HepG2 (cell line): Measurements from ENCODE around the gene NAV2. TPM values are rescaled to one million over a fixed set of nuclear protein-coding genes. Genes with fewer than 3 reads are reported as not detected.

Experiments used
- EED ChIP-seq: sonication (generic); formaldehyde crosslinking; IDR thresholded peaks from 2 replicates; pipeline ENCODE4 v1.5.0; 2020; ENCODE audit warnings: mild to moderate bottlenecking, missing genetic modification reagents
- ESRRA ChIP-seq: sonication (generic); formaldehyde crosslinking; IDR thresholded peaks from 2 replicates; pipeline ENCODE4 v1.5.1; 2020; ENCODE audit warnings: mild to moderate bottlenecking, low read depth, missing genetic modification reagents
- HCFC1 ChIP-seq: fragments of 150-350 bp; IDR thresholded peaks from 2 replicates; pipeline ENCODE4 v1.6.1; 2014; ENCODE audit warnings: low read depth, low read length
- KMT2B ChIP-seq: IDR thresholded peaks from 2 replicates; pipeline ENCODE4 v1.6.1; 2016; ENCODE audit warnings: missing genetic modification reagents, missing compliant biosample characterization
- NR1H2 ChIP-seq: sonication (generic); formaldehyde crosslinking; IDR thresholded peaks from 2 replicates; pipeline ENCODE4 v1.8.1; 2022; ENCODE audit warnings: low read depth, missing genetic modification reagents, borderline replicate concordance
- REXO4 ChIP-seq: sonication (generic); formaldehyde crosslinking; IDR thresholded peaks from 2 replicates; pipeline ENCODE4 v1.8.0; 2022; ENCODE audit warnings: missing genetic modification reagents, mild to moderate bottlenecking, borderline replicate concordance
- RXRA ChIP-seq: sonication (generic); formaldehyde crosslinking; IDR thresholded peaks from 2 replicates; pipeline ENCODE4 v1.5.1; 2020; ENCODE audit warnings: missing genetic modification reagents
- SMAD9 ChIP-seq: sonication (generic); formaldehyde crosslinking; IDR thresholded peaks from 2 replicates; pipeline ENCODE4 v1.5.1; 2020; ENCODE audit warnings: mild to moderate bottlenecking, missing genetic modification reagents
- SMC3 ChIP-seq: IDR thresholded peaks from 2 replicates; pipeline ENCODE4 v1.6.1; 2011; ENCODE audit warnings: low read length, improper control_type of control experiment
- SOX6 ChIP-seq, 2 experiments: fragments of 450-650 bp in 1 of 2; sonication (generic) in 1 of 2; formaldehyde crosslinking in 1 of 2; IDR thresholded peaks; 2 replicates each; pipeline versions ENCODE4 v1.4.0 to v1.6.1; 2017 to 2020; ENCODE audit warnings: antibody characterized with exemption in 1 of 2, mild to moderate bottlenecking in 1 of 2, missing genetic modification reagents in 1 of 2
- TAF15 ChIP-seq: fragments of 200-400 bp; formaldehyde crosslinking; IDR thresholded peaks from one replicate; pipeline ENCODE4 v1.6.1; 2018; ENCODE audit warnings: mild to moderate bottlenecking, low read depth, low read length; ENCODE audit not compliant: poor library complexity, severe bottlenecking
- TBX2 ChIP-seq: sonication (generic); formaldehyde crosslinking; IDR thresholded peaks from 2 replicates; pipeline ENCODE4 v1.5.0; 2020; ENCODE audit warnings: missing genetic modification reagents, mild to moderate bottlenecking, borderline replicate concordance
- ZBTB21 ChIP-seq: sonication (generic); formaldehyde crosslinking; IDR thresholded peaks from 2 replicates; pipeline ENCODE4 v1.4.0; 2020; ENCODE audit warnings: missing genetic modification reagents
- ZBTB7A ChIP-seq: sonication (generic); formaldehyde crosslinking; IDR thresholded peaks from 2 replicates; pipeline ENCODE4 v1.8.0; 2022; ENCODE audit warnings: mild to moderate bottlenecking, missing genetic modification reagents
- ZKSCAN8 ChIP-seq: IDR thresholded peaks from 2 replicates; pipeline ENCODE4 v1.6.1; 2016; ENCODE audit warnings: borderline replicate concordance, missing genetic modification reagents, missing compliant biosample characterization
- ZNF24 ChIP-seq: fragments of 450-650 bp; IDR thresholded peaks from 2 replicates; pipeline ENCODE4 v1.6.1; 2017; ENCODE audit warnings: antibody characterized with exemption, mild to moderate bottlenecking
- ZNF3 ChIP-seq: IDR thresholded peaks from 2 replicates; pipeline ENCODE4 v1.7.0; 2017; ENCODE audit warnings: inconsistent platforms
- ZNF326 ChIP-seq: sonication (generic); formaldehyde crosslinking; IDR thresholded peaks from 2 replicates; pipeline ENCODE4 v1.4.0; 2020; ENCODE audit warnings: missing genetic modification reagents, borderline replicate concordance
- ZNF496 ChIP-seq: sonication (generic); formaldehyde crosslinking; IDR thresholded peaks from 2 replicates; pipeline ENCODE4 v1.8.1; 2023; ENCODE audit warnings: mild to moderate bottlenecking, moderate library complexity, missing genetic modification reagents; ENCODE audit not compliant: insufficient replicate concordance
- ZNF629 ChIP-seq: sonication (generic); formaldehyde crosslinking; conservative IDR thresholded peaks from 2 replicates; pipeline ENCODE4 v1.5.0; 2020; ENCODE audit warnings: missing genetic modification reagents
- ZNF720 ChIP-seq: sonication (generic); formaldehyde crosslinking; IDR thresholded peaks from 2 replicates; pipeline ENCODE4 v1.4.0; 2020; ENCODE audit warnings: missing genetic modification reagents
- ZNF773 ChIP-seq: sonication (generic); formaldehyde crosslinking; IDR thresholded peaks from 2 replicates; pipeline ENCODE4 v1.4.0; 2020; ENCODE audit warnings: missing genetic modification reagents, borderline replicate concordance
- polyA plus RNA-seq, 8 experiments: library from polyadenylated mRNA; depleted of rRNA in 3 of 8; stranded (reverse) in 7 of 8; unstranded in 1 of 8; fragments of >200 nt; fragmentation: Illumina TruSeq in 4 of 8; extraction: Trizol in 4 of 8; gene quantifications; 2 replicates each; pipeline versions ENCODE4 v1.2.1 to v1.2.3, GENCODE V29; 2011 to 2016; ENCODE audit warnings: low read depth in 4 of 8, missing spikeins in 1 of 8, mixed read lengths in 1 of 8; ENCODE audit not compliant: insufficient read depth in 1 of 8
- total RNA-seq, 5 experiments: library from RNA; depleted of rRNA; stranded (reverse); fragments of >200 nt; fragmentation: Illumina TruSeq; extraction: Trizol; gene quantifications; 2 replicates each; pipeline ENCODE4 v1.2.3, GENCODE V29; 2016; ENCODE audit warnings: low read depth in 1 of 5
- TF ChIP-seq, protein P1 (sequence below): sonication (generic); formaldehyde crosslinking; IDR thresholded peaks from 2 replicates; pipeline ENCODE4 v1.5.1; 2020; ENCODE audit warnings: mild to moderate bottlenecking, missing genetic modification reagents
- TF ChIP-seq, protein P2 (sequence below): IDR thresholded peaks from 2 replicates; pipeline ENCODE4 v1.6.1; 2016; ENCODE audit warnings: low read depth, borderline replicate concordance
- TF ChIP-seq, protein P3 (sequence below): sonication (generic); formaldehyde crosslinking; IDR thresholded peaks from 2 replicates; pipeline ENCODE4 v1.9.0; 2021; ENCODE audit warnings: missing genetic modification reagents, borderline replicate concordance

NAV2 gene
- total and polyA plus RNA-seq, 2 of the 13 experiments (the other 11 are each of a cell fraction or from before 2014, with no cell fraction given), result 9.3 to 34.6 TPM

- TF ChIP-seq SOX6 (IDR thresholded peaks at IDR 0.05), result no peak
- TF ChIP-seq SOX6 (CRISPR knock-in tag; IDR thresholded peaks at IDR 0.05), result peak; percentile 73
- no peak for TF ChIP-seq KMT2B (CRISPR knock-in tag)
- no peak for TF ChIP-seq ZNF773 (CRISPR knock-in tag)
- no peak for TF ChIP-seq REXO4 (CRISPR knock-in tag)
- no peak for TF ChIP-seq ZNF629 (CRISPR knock-in tag)
- TF ChIP-seq HCFC1, result no peak
- TF ChIP-seq, protein P1, sequence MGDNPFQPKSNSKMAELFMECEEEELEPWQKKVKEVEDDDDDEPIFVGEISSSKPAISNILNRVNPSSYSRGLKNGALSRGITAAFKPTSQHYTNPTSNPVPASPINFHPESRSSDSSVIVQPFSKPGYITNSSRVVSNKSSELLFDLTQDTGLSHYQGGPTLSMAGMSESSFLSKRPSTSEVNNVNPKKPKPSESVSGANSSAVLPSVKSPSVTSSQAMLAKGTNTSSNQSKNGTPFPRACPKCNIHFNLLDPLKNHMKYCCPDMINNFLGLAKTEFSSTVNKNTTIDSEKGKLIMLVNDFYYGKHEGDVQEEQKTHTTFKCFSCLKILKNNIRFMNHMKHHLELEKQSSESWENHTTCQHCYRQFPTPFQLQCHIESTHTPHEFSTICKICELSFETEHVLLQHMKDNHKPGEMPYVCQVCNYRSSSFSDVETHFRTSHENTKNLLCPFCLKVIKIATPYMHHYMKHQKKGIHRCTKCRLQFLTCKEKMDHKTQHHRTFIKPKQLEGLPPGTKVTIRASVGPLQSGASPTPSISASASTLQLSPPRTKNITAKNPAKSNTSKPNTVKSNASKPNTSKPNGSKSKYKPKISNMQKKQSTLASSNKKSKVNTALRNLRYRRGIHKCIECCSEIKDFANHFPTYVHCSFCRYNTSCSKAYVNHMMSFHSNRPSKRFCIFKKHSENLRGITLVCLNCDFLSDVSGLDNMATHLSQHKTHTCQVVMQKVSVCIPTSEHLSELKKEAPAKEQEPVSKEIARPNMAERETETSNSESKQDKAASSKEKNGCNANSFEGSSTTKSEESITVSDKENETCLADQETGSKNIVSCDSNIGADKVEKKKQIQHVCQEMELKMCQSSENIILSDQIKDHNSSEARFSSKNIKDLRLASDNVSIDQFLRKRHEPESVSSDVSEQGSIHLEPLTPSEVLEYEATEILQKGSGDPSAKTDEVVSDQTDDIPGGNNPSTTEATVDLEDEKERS, result no peak
- TF ChIP-seq RXRA (CRISPR knock-in tag), result no peak; the same call in 1 of the 2 replicates
- no peak for TF ChIP-seq ZNF720 (CRISPR knock-in tag)
- TF ChIP-seq TBX2 (CRISPR knock-in tag), result no peak; the same call in 1 of the 2 replicates
- no peak for TF ChIP-seq NR1H2 (CRISPR knock-in tag)
- TF ChIP-seq ZBTB21 (CRISPR knock-in tag), result no peak
- TF ChIP-seq ZNF496 (CRISPR knock-in tag), result no peak
- TF ChIP-seq ZNF24, result no peak
- TF ChIP-seq ZNF3 (CRISPR knock-in tag), result no peak
- TF ChIP-seq EED (CRISPR knock-in tag), result no peak
- no peak for TF ChIP-seq SMAD9 (CRISPR knock-in tag)
- TF ChIP-seq, protein P2, sequence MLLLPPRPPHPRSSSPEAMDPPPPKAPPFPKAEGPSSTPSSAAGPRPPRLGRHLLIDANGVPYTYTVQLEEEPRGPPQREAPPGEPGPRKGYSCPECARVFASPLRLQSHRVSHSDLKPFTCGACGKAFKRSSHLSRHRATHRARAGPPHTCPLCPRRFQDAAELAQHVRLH (CRISPR knock-in tag), result no peak
- TF ChIP-seq SMC3, result no peak
- TF ChIP-seq ZKSCAN8 (CRISPR knock-in tag), result peak; percentile 66; the same call in 1 of the 2 replicates
- TF ChIP-seq ZNF326 (CRISPR knock-in tag), result no peak
- TF ChIP-seq TAF15, result no peak
- TF ChIP-seq, protein P3, sequence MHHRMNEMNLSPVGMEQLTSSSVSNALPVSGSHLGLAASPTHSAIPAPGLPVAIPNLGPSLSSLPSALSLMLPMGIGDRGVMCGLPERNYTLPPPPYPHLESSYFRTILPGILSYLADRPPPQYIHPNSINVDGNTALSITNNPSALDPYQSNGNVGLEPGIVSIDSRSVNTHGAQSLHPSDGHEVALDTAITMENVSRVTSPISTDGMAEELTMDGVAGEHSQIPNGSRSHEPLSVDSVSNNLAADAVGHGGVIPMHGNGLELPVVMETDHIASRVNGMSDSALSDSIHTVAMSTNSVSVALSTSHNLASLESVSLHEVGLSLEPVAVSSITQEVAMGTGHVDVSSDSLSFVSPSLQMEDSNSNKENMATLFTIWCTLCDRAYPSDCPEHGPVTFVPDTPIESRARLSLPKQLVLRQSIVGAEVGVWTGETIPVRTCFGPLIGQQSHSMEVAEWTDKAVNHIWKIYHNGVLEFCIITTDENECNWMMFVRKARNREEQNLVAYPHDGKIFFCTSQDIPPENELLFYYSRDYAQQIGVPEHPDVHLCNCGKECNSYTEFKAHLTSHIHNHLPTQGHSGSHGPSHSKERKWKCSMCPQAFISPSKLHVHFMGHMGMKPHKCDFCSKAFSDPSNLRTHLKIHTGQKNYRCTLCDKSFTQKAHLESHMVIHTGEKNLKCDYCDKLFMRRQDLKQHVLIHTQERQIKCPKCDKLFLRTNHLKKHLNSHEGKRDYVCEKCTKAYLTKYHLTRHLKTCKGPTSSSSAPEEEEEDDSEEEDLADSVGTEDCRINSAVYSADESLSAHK, result no peak
- peak; percentile 24; the same call in 1 of the 2 replicates for TF ChIP-seq ZBTB7A (CRISPR knock-in tag)
- TF ChIP-seq ESRRA (CRISPR knock-in tag), result no peak
Observed at GRCh38 chr11:19912115-19912957, 199.7 kb downstream of the NAV2 start (continued).
